MV-4-11 (cell line): ENCODE results near the gene OSBPL5.
A peak's percentile ranks its signal among the peaks of the same experiment; 100 is the strongest.
"Not testable (repeated sequence)": the region's sequence is repeated elsewhere in the genome, so short reads cannot be mapped to it uniquely, and the experiment has no call there.

Experiments
- DNase-seq: peaks from one replicate; lab custom pipeline; 2025; lab: John Stamatoyannopoulos, UW

OSBPL5 gene

GRCh38 chr11:3080733-3081385, 84.3 kb downstream of the OSBPL5 start:
- no peak for DNase-seq

DNA sequence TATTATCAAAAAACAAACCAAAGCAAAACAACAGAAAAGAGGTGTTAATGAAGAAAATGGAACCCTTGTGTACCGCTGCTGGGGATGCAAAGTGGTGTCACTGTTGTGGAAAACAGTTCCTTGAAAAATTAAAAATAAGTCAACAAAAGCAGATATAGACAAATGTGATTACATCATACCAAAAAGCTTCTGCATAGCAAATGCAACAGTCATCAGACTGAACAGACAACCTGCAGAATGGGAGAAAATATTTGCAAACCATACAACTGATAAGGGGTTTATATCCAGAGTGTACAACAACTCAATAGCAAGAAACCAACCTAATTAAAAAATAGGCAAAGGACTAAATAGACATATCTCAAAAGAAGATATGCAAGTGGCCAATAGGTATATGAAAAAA, 85.0 kb downstream of the OSBPL5 start:
- DNase-seq = no peak

DNA sequence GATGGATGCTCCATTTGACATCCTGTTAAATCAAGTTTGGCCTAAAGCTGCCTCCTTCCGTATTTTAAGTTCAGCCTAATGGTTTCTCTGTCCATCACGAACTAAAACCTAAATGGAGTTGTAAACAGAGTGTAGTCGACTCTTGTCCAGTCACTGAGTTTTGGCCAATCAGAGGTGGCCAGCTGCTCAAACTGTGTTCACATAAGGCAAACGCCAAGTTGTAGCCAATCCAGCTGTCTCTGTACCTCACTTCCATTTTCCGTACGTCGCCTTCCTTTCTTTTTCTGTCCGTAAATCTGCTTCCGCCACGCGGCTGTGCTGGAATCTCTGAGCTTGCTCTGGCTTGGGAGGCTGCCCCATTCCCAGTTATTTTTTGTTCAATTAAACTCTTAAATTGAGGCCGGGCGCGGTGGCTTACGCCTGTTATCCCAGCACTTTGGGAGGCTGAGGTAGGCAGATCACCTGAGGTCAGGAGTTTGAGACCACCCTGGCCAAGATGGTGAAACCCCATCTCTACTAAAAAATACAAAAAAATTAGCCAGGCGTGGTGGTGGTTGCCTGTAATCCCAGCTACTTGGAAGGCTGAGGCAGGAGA, 87.2 kb downstream of the OSBPL5 start:
- DNase-seq = no peak

DNA sequence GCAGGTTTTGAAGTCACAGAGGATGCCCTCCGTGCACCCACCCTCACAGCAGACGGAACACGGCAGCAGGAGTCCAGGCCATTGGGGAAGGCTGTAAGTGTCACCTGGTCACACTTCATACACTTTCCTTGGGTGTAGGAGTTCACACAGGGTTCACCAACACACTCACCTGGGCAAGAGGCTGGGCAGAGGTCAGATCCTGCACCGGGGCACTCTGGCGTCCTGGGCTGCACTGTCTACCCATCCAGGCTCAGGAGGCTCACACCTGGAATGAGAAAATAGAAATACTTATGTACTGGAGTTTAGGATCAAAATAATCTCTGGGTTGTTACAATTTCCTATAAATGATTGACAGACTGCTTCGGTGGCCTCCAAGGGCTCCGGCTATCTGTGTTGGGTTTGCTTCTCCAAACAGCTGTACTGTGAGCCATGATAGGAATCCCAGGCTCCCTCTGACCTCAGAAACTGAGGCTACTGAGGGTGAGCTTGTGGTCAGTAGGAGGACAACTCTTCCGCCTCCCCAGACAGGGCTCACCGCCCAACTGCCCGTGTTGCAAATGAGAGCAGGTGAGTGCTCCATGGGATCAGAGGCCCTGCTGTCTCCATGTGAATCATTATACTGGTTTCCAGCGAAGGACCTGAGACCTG, 87.8 kb downstream of the OSBPL5 start:
- DNase-seq = no peak

- no peak for DNase-seq
Observed at GRCh38 chr11:3074912-3075589, 90.1 kb downstream of the OSBPL5 start.

- no peak for DNase-seq
Observed at GRCh38 chr11:3073029-3073435, 92.1 kb downstream of the OSBPL5 start.

DNA sequence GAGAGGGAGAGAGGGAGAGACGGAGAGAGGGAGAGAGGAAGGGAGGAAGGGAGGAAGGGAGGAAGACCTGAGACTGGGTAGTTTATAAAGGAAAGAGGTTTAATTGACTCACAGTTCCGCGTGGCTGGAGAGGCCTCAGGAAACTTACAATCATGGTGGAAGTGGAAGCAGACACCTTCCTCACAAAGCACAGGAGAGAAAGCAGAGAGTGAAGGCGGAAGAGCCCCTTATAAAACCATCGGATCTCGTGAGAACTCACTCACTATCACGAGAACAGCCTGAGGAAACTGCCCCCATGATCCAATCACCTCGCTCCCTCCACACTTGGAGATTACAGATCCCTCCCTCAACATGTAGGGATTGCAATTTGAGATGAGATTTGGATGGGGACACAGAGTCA, 95.7 kb downstream of the OSBPL5 start:
- DNase-seq = no peak

- not testable (repeated sequence) for DNase-seq
Observed at GRCh38 chr11:3066308-3066707, 98.8 kb downstream of the OSBPL5 start.

GRCh38 chr11:3064709-3065108, 100.4 kb downstream of the OSBPL5 start:
- not testable (repeated sequence) for DNase-seq

GRCh38 chr11:3063876-3064275, 101.2 kb downstream of the OSBPL5 start:
- DNase-seq = not testable (repeated sequence)

GRCh38 chr11:3063432-3063831, 101.7 kb downstream of the OSBPL5 start:
- DNase-seq = not testable (repeated sequence)

GRCh38 chr11:3060436-3061025, 104.6 kb downstream of the OSBPL5 start:
- DNase-seq = no peak

DNA sequence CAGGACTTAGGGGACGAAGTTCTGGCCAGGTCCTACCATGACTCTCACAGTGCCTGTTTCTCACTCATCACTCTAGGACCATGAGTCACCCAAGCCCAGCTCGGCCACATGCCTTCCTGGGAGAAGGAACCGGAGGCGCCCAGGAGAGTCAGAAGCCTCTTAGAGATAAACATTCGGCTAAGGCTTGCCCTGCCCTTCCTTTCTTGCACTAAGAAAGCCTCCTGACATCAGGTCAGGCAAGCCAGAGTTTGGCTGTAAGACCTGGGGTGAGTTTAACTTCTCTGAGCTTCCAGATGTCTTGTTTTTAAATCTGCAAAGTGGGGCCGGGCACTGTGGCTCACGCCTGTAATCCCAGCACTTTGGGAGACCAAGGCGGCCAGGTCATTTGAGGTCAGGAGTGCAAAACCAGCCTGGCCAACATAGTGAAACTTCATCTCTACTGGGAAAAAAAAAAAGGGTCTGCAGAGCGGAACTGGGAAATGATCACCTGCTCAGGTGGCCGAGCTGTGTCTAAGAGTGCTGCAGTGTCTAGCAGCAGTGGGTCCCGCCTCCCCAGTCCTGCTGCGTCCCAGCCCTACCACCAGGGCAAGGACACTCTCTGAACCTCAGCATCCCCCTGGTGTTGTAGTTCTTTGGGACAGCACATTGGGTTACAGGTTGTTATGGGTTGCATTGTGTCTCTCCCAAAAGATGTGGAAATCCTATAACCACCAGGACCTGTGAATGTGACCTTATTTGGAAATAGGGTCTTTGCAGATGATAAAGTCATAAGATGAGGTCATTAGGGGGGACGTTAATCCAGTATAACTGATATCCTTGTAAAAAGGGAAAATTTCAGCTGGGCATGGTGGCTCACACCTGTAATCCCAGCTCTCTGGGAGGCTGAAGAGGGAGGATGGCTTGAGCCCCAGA, 106.1 kb downstream of the OSBPL5 start:
- DNase-seq = peak; percentile 75

- DNase-seq = peak; percentile 92
Observed at GRCh38 chr11:3057069-3057963, 107.8 kb downstream of the OSBPL5 start, which contains the start of gene CARS1. Gene CARS1, minus strand, starts transcription at chr11:3057423. Its CDS starts 56 bp downstream, at chr11:3057367.

- no peak for DNase-seq
Observed at GRCh38 chr11:3056296-3057068, 108.6 kb downstream of the OSBPL5 start.

- no peak for DNase-seq
Observed at GRCh38 chr11:3055891-3056290, 109.2 kb downstream of the OSBPL5 start.

DNA sequence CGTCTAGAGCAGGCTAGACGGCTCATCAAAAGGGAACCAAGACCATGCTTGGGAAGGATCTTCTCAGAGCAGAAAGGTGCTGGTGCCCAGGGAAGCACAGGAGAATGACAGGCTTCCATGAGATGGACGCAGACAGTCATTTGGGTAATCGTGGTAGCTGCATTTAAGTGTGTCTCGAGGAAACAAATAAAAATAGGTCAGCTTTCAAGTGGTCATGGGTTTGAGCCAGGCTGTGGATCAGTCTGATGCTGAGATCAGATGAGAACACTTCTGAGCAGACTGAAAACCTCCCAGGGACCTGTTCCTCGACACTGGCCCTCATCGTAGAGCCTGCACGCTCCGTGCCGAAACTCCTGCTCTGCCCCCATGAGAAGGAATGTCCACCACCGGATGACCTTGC, 112.5 kb downstream of the OSBPL5 start:
- no peak for DNase-seq

DNA sequence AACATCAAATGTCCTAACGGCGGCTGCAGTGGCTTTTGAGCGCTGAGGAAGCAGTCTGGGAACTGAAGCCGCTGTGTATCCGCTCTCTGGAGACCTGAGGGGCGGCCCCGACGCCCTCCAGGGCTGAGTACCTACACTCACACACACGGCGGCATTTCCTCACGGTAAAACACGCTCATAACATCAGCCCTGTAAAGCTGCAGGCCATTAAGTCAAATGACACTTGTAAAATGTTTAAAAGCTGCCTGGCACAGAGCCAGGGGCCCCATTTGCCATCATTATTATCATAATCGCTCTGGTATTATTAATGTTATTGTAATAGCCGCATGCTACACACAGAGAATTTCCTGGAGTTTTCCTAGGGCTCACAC, 113.0 kb downstream of the OSBPL5 start:
- no peak for DNase-seq
